OCI-LY3 (cell line): Measurements from ENCODE around the gene FRMD4B.

ENCODE experiments used
- H2AFZ ChIP-seq: fragments of 200-600, 300-600 bp; shearing (Covaris generic); 2 replicates; pipeline ENCODE4 v1.6.0; 2014; ENCODE audit warnings: antibody characterized with exemption, low read depth, low read length
- H3K27ac ChIP-seq: fragments of 200-600, 300-600 bp; sonication (generic); 2 replicates; pipeline ENCODE4 v1.5.1; 2014; ENCODE audit warnings: mild to moderate bottlenecking, low read length, moderate library complexity, mixed read lengths
- H3K27me3 ChIP-seq: fragments of 200-600, 300-600 bp; sonication (generic); 2 replicates; pipeline ENCODE4 v1.6.1; 2014; ENCODE audit warnings: low read depth, low read length, mixed read lengths
- H3K36me3 ChIP-seq: fragments of 200-600, 300-600 bp; sonication (generic); replicated peaks from 2 replicates; pipeline ENCODE3; 2014; ENCODE audit warnings: low read depth, low read length, mixed read lengths
- H3K4me1 ChIP-seq: fragments of 300-600, 200-600 bp; sonication (generic); 2 replicates; pipeline ENCODE4 v1.6.1; 2014; ENCODE audit warnings: low read length, mixed read lengths
- H3K4me2 ChIP-seq: fragments of 200-600, 300-600 bp; sonication (generic); 2 replicates; pipeline ENCODE4 v1.6.1; 2014; ENCODE audit warnings: low read length, mixed read lengths
- H3K4me3 ChIP-seq: fragments of 300-600, 200-600 bp; sonication (generic); 2 replicates; pipeline ENCODE4 v1.5.1; 2014; ENCODE audit warnings: antibody characterized with exemption, mild to moderate bottlenecking, low read length, moderate library complexity
- H3K79me2 ChIP-seq: fragments of 300-600, 200-600 bp; shearing (Covaris generic); 2 replicates; pipeline ENCODE4 v1.6.1; 2014; ENCODE audit warnings: mild to moderate bottlenecking, low read length, mixed read lengths
- H3K9ac ChIP-seq: fragments of 300-600, 200-600 bp; shearing (Covaris generic); 2 replicates; pipeline ENCODE4 v1.6.0; 2014; ENCODE audit warnings: mild to moderate bottlenecking, low read length, moderate library complexity
- H3K9me3 ChIP-seq: fragments of 200-600, 300-600 bp; shearing (Covaris generic); 2 replicates; pipeline ENCODE4 v1.6.1; 2014; ENCODE audit warnings: low read length, mixed read lengths; ENCODE audit not compliant: insufficient read depth
- H4K20me1 ChIP-seq: fragments of 200-600, 300-600 bp; sonication (generic); 2 replicates; pipeline ENCODE4 v1.6.1; 2016; ENCODE audit warnings: low read length, mixed read lengths; ENCODE audit not compliant: insufficient read depth
- EZH2phosphoT487 ChIP-seq: fragments of 200-600 bp; shearing (Covaris generic); IDR thresholded peaks from 2 replicates; pipeline ENCODE4 v1.6.1; 2018; ENCODE audit warnings: antibody characterized with exemption, mixed run types, low read depth
- TF ChIP-seq, protein P1 (sequence below): fragments of 200-600, 300-600 bp; sonication (generic); IDR thresholded peaks from 2 replicates; pipeline ENCODE4 v1.5.1; 2014; ENCODE audit warnings: antibody characterized with exemption, low read length, low read depth

Gene FRMD4B

DNA sequence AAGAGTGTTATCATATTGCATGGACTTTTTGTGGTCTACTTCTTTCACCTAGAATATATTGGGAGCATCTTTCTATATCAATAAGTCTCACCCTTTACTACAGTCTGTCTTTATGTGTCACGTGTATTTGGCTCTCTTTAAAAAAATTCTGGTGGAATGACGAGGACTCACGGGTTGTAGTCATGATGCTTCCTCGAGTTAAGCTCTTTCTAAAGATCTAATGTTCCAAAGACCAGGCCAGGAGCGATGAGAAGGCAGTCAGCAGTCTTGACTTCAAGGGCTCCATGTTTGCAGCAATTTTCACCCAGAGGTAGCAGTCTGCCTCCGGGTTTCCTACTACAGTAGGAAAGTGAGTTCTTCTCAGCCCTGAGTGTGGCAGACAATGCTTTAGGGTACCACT is 88.9 kb downstream of the FRMD4B start:
- H3K4me3 ChIP-seq = no peak overlapping the region
- no peaks in the 10 kb centered on the region for H4K20me1 ChIP-seq
- H3K4me2 ChIP-seq = no peak overlapping the region
- H3K9ac ChIP-seq = no peak overlapping the region
- H3K4me1 ChIP-seq = no peaks in the 10 kb centered on the region
- no peak overlapping the region for H2AFZ ChIP-seq
- H3K27me3 ChIP-seq = 0 out of 2 replicates have a peak, but pooled peaks cover 5% of the 10 kb centered on the region
- H3K9me3 ChIP-seq = no peaks in the 10 kb centered on the region
- no peak overlapping the region for H3K27ac ChIP-seq
- H3K79me2 ChIP-seq = no peaks in the 10 kb centered on the region
- TF ChIP-seq, protein P1, sequence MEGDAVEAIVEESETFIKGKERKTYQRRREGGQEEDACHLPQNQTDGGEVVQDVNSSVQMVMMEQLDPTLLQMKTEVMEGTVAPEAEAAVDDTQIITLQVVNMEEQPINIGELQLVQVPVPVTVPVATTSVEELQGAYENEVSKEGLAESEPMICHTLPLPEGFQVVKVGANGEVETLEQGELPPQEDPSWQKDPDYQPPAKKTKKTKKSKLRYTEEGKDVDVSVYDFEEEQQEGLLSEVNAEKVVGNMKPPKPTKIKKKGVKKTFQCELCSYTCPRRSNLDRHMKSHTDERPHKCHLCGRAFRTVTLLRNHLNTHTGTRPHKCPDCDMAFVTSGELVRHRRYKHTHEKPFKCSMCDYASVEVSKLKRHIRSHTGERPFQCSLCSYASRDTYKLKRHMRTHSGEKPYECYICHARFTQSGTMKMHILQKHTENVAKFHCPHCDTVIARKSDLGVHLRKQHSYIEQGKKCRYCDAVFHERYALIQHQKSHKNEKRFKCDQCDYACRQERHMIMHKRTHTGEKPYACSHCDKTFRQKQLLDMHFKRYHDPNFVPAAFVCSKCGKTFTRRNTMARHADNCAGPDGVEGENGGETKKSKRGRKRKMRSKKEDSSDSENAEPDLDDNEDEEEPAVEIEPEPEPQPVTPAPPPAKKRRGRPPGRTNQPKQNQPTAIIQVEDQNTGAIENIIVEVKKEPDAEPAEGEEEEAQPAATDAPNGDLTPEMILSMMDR = no peak
- TF ChIP-seq EZH2phosphoT487 = no peak
- H3K36me3 ChIP-seq = no peaks in the 10 kb centered on the region

DNA sequence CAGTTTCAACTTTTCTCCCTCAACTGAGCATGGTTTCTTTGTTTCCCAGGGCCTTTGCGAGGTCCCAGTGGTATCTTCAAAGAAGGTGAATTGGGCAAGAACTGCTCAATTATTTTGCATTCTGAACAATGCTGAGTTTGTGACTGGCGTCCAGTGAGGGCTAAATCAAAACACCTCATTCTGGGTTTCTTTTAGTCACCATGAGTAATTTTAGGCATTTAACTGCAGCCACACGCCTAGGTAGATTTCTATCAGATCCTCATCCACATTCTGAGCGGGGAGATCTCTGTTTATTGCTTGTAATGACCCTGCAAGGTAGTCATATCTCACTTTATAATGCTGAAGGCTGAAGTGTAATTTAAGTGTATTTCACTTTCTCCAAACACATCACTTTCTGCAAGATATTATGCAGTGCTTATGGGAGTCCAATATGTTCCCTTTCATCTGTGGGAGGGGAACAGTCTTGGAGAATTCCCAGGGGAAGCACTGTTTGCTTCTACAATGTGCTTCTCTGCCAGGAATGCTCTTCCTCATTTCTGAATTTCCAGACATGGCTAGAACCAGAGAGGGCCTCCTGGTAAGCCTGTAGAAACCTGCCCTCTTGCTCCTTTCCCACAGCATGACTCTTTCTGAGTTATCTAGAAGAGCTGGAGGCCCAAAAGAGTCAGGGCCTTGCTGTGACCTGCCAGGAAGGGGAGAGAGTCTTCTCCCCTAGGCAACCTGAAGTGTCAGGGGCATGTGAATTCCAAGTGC is 91.7 kb downstream of the FRMD4B start:
- Histone ChIP-seq H3K27ac (no peak overlapping the region), H3K36me3 (no peaks in the 10 kb centered on the region), H3K27me3 (peaks cover 21% of the 10 kb centered on the region; the same call in 1 of the 2 replicates), H2AFZ (no peak overlapping the region), H3K79me2 (no peaks in the 10 kb centered on the region), H3K4me2 (no peak overlapping the region), H3K4me3 (no peak overlapping the region), H4K20me1 (no peaks in the 10 kb centered on the region), H3K9me3 (no peaks in the 10 kb centered on the region), H3K9ac (no peak overlapping the region), H3K4me1 (no peaks in the 10 kb centered on the region)
- TF ChIP-seq, protein P1 = no peak
- no peak for TF ChIP-seq EZH2phosphoT487

DNA sequence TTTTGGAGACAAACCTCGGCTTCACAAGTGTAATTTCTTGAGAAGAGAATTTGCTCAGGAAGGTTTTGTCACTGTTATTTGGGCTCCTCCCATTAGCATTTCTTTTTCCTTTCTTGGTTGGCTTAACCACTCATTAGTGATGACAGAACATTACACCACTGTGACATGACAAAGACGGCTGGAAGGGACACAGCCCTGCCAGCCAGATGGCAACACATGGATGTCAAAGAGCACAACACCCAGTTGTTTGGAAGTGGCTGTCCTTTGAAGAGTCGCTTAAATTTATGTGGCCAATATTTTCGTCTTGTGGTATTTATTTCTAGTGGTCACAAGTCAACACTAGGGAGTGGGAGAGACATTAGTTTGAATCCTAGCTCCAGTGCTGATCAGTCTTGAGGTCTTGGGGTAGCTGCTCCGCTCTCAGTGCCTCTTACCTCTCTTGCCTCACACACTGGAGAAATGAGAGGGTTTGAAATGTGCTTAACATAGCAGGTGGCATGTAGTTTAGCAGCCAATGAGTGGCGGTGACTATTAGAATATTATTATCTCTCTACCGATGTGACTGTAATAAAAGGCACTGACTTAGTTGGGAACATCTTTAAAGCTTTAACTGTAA is 92.8 kb downstream of the FRMD4B start:
- no peak overlapping the region for H2AFZ ChIP-seq
- peaks cover 5% of the 10 kb centered on the region for H3K4me1 ChIP-seq
- H3K79me2 ChIP-seq = no peaks in the 10 kb centered on the region
- no peaks in the 10 kb centered on the region for H3K9me3 ChIP-seq
- H3K4me2 ChIP-seq = no peak overlapping the region
- no peak for TF ChIP-seq EZH2phosphoT487
- TF ChIP-seq, protein P1 = no peak
- no peak overlapping the region for H3K9ac ChIP-seq
- H3K27ac ChIP-seq = no peak overlapping the region
- H3K4me3 ChIP-seq = no peak overlapping the region
- H4K20me1 ChIP-seq = no peaks in the 10 kb centered on the region
- H3K27me3 ChIP-seq = peaks cover 21% of the 10 kb centered on the region; the same call in 1 of the 2 replicates
- no peaks in the 10 kb centered on the region for H3K36me3 ChIP-seq

DNA sequence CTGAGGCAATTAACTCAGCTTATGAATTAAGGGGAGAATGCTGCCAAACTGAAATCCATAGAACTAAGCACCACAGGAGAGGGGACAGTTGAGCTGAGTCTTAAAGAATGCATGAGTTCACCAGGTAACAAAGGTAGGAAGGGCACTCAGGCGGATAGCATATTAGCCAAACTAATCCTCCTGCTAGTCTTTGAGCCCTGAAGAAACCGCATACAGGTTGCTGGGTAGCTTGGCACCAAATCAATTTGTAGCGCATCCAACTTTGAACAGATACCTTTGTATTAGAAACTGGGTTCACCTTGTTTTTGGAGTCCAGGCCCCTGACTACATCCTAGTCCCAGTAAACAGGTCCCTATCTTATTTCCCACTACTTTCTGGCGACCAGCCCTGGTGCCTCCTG is 93.7 kb downstream of the FRMD4B start:
- H3K27me3 ChIP-seq = peaks cover 21% of the 10 kb centered on the region; the same call in 1 of the 2 replicates
- H2AFZ ChIP-seq = no peak overlapping the region
- H3K4me1 ChIP-seq = peaks cover 5% of the 10 kb centered on the region
- no peaks in the 10 kb centered on the region for H3K36me3 ChIP-seq
- no peaks in the 10 kb centered on the region for H3K79me2 ChIP-seq
- H3K9me3 ChIP-seq = no peaks in the 10 kb centered on the region
- H3K4me3 ChIP-seq = no peak overlapping the region
- H3K27ac ChIP-seq = no peak overlapping the region
- H3K4me2 ChIP-seq = no peak overlapping the region
- no peak for TF ChIP-seq EZH2phosphoT487
- TF ChIP-seq, protein P1 = no peak
- H4K20me1 ChIP-seq = no peaks in the 10 kb centered on the region
- no peak overlapping the region for H3K9ac ChIP-seq
